GM19455 (cell line): ENCODE results near the gene EDEM3.
A peak's percentile ranks its signal among the peaks of the same experiment; 100 is the strongest.
"Not testable (repeated sequence)": the region's sequence is repeated elsewhere in the genome, so short reads cannot be mapped to it uniquely, and the experiment has no call there.

Experiments
- ATAC-seq: cut with Tn5 transposase; IDR thresholded peaks from one replicate; pipeline ENCODE4 v1.9.1; 2021; ENCODE audit not compliant: unreplicated experiment

The EDEM3 gene

GRCh38 chr1:184680611-184681225 is 73.9 kb downstream of the EDEM3 start:
- not testable (repeated sequence) for ATAC-seq

GRCh38 chr1:184679472-184679871 is 75.2 kb downstream of the EDEM3 start:
- not testable (repeated sequence) for ATAC-seq

GRCh38 chr1:184677344-184677743 is 77.3 kb downstream of the EDEM3 start:
- ATAC-seq, result no peak

GRCh38 chr1:184673305-184673704 is 81.4 kb downstream of the EDEM3 start:
- ATAC-seq, result no peak

- no peak for ATAC-seq
These were observed 82.5 kb downstream of the EDEM3 start for GRCh38 chr1:184672013-184672726.

- ATAC-seq, result no peak
These were observed 85.3 kb downstream of the EDEM3 start for GRCh38 chr1:184669391-184669790.

- ATAC-seq, result no peak
These were observed 89.3 kb downstream of the EDEM3 start for GRCh38 chr1:184665360-184665759.

GRCh38 chr1:184664661-184665060 is 90.0 kb downstream of the EDEM3 start:
- no peak for ATAC-seq

GRCh38 chr1:184664042-184664660 is 90.5 kb downstream of the EDEM3 start:
- ATAC-seq, result peak; percentile 69

GRCh38 chr1:184661801-184662200 is 92.9 kb downstream of the EDEM3 start:
- ATAC-seq, result no peak

- no peak for ATAC-seq
These were observed 94.0 kb downstream of the EDEM3 start for GRCh38 chr1:184660462-184661191.

- ATAC-seq, result no peak
These were observed 96.6 kb downstream of the EDEM3 start for GRCh38 chr1:184658055-184658454.

- no peak for ATAC-seq
These were observed 98.4 kb downstream of the EDEM3 start for GRCh38 chr1:184656221-184656620.

GRCh38 chr1:184655185-184655584 is 99.5 kb downstream of the EDEM3 start:
- ATAC-seq, result no peak

- ATAC-seq, result no peak
These were observed 104.3 kb downstream of the EDEM3 start for GRCh38 chr1:184650177-184650866.

GRCh38 chr1:184649451-184649888 is 105.2 kb downstream of the EDEM3 start:
- peak; percentile 96 for ATAC-seq

- no peak for ATAC-seq
These were observed 105.8 kb downstream of the EDEM3 start for GRCh38 chr1:184648856-184649201.

- ATAC-seq, result no peak
These were observed 106.3 kb downstream of the EDEM3 start for GRCh38 chr1:184648160-184648855.

- ATAC-seq, result no peak
These were observed 107.2 kb downstream of the EDEM3 start for GRCh38 chr1:184647471-184647870.

- no peak for ATAC-seq
These were observed 107.8 kb downstream of the EDEM3 start for GRCh38 chr1:184646824-184647223.
